ENCODE measurements around the gene TEKT1.
"Not testable (repeated sequence)": the region's sequence is repeated elsewhere in the genome, so short reads cannot be mapped to it uniquely, and the experiment has no call there.

TEKT1 gene

GRCh38 chr17:6831661-6832263, at the start of gene TEKT1:
TEKT1 (minus strand) TSS chr17:6831729; CDS start chr17:6830376, 1,353 bp downstream.
- peak; percentile 87 for DNase-seq (ENCODE audit: low read depth, low spot score)

DNA sequence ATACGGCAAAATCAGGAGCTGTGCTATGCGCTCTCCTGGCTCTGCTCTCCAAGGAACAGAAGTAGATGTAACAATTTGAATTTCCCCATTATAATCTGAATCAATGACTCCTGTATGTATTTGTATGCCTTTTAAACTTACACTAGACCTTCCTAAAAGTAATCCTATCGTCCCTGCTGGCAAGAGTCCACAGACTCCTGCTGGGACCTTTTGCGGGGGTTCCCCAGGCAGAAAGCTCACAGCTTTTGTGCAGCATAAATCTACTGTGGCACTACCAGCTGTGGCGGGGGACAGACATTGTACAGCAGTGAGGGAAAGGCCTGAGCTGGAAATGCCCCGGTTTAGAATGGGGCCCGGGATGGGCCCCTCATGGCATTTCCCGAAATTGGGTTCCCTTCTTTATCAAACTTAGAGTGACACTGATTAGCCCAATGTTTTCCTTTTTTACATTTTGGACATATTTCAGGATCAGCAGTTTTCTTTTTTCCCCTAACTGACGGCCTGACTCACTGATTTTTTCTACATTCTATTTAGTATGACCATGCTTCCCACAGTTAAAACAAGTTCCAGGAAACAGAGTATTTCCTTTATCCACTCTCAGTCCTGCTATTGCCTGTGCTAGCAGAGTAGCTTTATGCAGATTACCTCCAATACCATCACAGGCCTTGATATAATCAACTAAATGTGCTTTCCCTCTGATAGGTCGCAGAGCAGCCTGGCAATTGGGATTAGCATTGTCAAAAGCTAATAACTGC, 47.9 kb upstream of the TEKT1 start:
- peak; percentile 12 for DNase-seq (ENCODE audit: low read depth, low spot score)

- DNase-seq (ENCODE audit: low read depth, low spot score): not testable (repeated sequence)
These were observed 43.7 kb upstream of the TEKT1 start for GRCh38 chr17:6875276-6875675.

GRCh38 chr17:6872936-6873335, 41.4 kb upstream of the TEKT1 start:
- no peak for DNase-seq (ENCODE audit: low read depth, low spot score)

- no peak for DNase-seq (ENCODE audit: low read depth, low spot score)
These were observed 39.3 kb upstream of the TEKT1 start for GRCh38 chr17:6870841-6871240.

DNA sequence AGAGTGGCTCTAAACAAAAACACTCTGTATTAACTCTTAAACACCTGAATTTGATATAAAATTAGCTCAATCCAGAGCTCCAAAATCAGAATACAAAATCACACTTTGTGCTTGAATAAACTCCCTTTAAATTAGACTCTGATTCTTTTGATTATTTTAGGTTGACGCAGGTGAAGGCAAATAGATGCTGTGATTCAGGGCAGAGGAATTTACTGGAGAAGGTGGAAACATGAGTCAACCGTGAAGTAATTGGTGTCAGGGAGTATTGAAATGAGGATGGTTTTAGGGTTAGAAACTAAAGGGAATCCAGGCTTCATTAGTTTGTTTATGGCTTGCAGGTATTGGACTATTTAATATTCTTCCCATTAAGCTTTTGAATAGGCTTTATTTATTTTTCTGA, 37.1 kb upstream of the TEKT1 start:
- peak; percentile 29 for DNase-seq (ENCODE audit: low read depth, low spot score)

GRCh38 chr17:6867849-6868248, 36.3 kb upstream of the TEKT1 start:
- no peak for DNase-seq (ENCODE audit: low read depth, low spot score)

DNA sequence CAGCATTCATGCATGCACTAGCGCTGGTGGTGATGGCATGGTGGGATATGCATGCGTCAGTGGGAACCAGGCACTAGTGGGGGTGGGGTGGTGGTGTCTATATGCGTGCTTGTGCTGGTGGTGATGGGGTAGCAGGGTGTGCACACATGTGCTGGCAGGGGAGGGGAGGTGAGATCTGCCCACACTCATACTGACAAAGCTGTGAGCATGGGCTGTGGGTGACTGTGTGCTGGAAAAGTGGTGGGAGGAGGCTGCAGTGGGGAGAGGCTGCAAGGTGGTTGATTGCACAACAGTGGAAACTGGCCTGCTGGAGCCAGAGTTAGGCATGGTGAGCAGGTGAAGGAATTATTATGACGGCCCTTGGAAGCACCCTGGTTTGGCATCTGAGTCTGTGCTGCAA, 31.3 kb upstream of the TEKT1 start:
- DNase-seq (ENCODE audit: low read depth, low spot score): no peak

DNA sequence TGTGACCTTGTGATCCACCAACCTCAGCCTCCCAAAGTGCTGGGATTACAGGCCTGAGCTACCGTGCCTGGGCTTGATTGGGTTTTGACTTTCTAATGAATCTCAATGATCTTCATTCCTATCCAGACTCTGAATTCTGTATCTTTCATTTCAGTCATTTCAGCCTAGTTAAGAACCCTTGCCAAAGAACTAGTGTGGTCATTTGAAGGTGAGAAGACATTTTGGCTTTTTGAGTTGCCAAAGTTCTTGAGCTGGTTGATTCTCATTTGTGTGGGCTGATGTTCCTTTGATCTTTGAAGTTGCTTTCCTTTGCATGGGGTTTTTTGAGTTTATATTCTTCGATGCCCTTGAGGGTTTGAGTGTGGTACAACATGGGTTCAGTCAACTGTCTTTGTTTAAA, 30.6 kb upstream of the TEKT1 start:
- no peak for DNase-seq (ENCODE audit: low read depth, low spot score)

GRCh38 chr17:6857904-6858303, 26.4 kb upstream of the TEKT1 start:
- DNase-seq (ENCODE audit: low read depth, low spot score): no peak

DNA sequence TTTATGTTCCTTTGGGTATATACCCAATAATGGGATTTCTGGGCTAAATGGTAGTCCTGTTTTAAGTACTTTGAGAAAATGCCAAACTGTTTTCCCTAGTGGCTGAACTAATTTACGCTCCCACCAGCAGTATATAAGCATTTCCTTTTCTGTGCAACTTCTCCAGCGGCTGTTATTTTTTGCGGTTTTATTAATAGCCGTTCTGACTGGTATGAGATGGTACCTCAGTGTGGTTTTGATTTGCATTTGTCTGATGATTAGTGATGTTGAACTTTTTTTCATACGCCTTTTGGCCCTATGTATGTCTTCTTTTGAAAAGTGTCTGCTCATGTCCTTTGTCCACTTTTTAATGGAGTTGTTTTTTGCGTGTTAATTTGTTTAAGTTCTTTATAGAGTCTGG, 25.8 kb upstream of the TEKT1 start:
- DNase-seq (ENCODE audit: low read depth, low spot score): no peak

- no peak for DNase-seq (ENCODE audit: low read depth, low spot score)
These were observed 24.5 kb upstream of the TEKT1 start for GRCh38 chr17:6856051-6856450.

- no peak for DNase-seq (ENCODE audit: low read depth, low spot score)
These were observed 22.4 kb upstream of the TEKT1 start for GRCh38 chr17:6853764-6854442.

DNA sequence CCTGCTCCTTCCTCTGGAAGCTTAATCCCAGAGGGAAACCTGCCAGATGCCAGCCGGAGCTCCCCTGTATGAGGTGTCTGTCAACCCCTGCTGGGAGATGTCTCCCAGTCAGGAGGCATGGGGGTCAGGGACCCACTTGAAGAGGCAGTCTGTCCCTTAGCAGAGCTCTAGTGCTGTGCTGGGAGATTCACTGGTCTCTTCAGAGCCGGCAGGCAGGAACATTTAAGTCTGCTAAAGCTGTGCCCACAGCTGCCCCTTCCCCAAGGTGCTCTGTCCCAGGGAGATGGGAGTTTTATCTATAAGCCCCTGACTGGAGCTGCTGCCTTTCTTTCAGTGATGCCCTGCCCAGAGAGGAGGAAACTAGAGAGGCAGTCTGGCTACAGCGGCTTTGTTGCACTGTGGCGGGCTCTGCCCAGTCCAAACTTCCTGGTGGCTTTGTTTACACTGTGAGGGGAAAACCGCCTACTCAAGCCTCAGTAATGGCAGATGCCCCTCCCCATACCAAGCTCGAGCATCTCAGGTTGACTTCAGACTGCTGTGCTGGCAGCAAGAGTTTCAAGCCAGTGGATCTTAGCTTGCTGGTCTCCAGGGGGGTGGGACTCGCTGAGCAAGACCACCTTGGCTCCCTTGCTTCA, 17.1 kb upstream of the TEKT1 start:
- not testable (repeated sequence) for DNase-seq (ENCODE audit: low read depth, low spot score)

- not testable (repeated sequence) for DNase-seq (ENCODE audit: low read depth, low spot score)
These were observed 14.6 kb upstream of the TEKT1 start for GRCh38 chr17:6846138-6846537.

DNA sequence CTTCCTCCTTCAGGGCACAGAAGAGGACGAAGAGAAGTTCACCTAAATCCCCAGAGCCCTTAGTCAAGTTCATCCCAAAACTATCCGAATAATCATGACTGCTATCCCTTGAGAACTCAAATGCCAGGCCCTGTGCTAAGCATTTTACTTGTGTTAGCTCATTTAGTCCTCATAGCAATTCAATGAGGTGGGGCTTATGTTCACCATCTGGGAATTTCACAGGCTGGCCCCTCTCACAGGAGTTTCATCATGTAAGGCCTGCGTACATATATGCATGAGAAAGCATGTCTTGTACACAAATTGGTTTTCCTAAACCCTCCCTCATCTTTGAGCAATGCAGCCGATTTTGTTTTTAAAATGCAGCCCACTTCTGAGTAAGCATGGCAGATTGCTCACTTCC, 12.9 kb upstream of the TEKT1 start:
- DNase-seq (ENCODE audit: low read depth, low spot score): not testable (repeated sequence)

DNA sequence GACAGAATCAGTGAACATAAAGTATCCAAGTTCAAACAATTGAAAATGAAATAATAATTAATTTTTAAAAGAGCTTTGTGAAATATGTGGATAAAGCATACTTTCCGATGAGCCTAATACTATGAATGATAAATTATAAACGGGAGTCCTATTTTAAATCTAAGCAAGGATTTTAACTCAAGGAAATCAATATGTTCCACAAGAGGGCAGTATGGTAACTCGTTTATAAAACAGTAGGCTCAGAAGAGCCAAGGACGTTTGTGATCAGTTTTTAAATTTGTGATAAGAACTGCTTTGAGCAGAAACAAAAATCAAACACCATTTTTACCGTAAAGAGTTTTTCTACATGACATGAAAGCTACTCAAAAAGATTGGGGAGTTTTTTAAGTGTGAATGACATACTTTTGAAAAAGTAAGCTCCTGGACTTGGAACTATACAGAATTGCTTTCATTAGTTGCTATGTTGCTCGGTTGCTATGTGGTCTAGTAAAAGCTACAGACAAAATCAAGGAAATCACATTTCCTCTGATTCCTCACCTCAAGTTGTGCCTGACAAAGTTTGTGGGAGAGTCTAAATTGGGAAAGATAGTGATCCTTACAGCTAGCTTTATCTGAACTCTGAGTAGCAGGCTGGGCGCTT, 11.8 kb upstream of the TEKT1 start:
- peak; percentile 59 for DNase-seq (ENCODE audit: low read depth, low spot score)

- not testable (repeated sequence) for DNase-seq (ENCODE audit: low read depth, low spot score)
These were observed 10.2 kb upstream of the TEKT1 start for GRCh38 chr17:6841769-6842168.

- no peak for DNase-seq (ENCODE audit: low read depth, low spot score)
These were observed 1.0 kb downstream of the TEKT1 start for GRCh38 chr17:6830383-6830986.

- DNase-seq (ENCODE audit: low read depth, low spot score): peak; percentile 63
These were observed 8.5 kb downstream of the TEKT1 start for GRCh38 chr17:6823011-6823442.

DNA sequence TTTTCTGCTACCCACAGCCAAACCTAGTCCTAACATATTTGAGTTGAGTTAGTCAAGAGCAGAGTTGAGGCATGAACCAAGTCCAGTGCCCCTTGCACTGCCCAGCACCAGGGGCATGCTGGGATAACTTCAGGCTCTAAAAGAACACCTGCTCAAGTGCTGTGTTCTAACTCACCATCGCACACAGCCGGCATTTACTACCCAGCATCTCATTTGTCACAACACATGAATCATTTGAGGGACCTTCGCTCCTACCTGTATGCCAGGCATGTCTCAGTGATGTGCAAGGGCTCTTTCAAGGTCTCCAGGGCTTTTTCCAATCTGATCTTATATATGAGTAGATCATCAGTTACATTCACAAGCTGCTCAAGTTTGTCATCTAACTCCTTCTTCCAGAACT, 12.6 kb downstream of the TEKT1 start:
- DNase-seq (ENCODE audit: low read depth, low spot score): no peak
